Caki2 (cell line): Measurements from ENCODE around the gene MET. TPM values are rescaled to one million over a fixed set of nuclear protein-coding genes. Genes with fewer than 3 reads are reported as not detected.
"Not testable (repeated sequence)": the region's sequence is repeated elsewhere in the genome, so short reads cannot be mapped to it uniquely, and the experiment has no call there.

Source experiments
- DNase-seq: peaks from one replicate; pipeline ENCODE4 v3.0.0-alpha.2; 2015; ENCODE audit warnings: low read depth
- in situ Hi-C: cut with HindIII; loops from 2 replicates; pipeline ENCODE4 v1.10.0; 2016; ENCODE audit warnings: low sequenced_read_pairs, low pct_unique_long_range_greater_than_20kb, mixed read lengths
- total RNA-seq: library from RNA; depleted of rRNA; stranded (reverse); fragments of >200 nt; shearing (Covaris generic); gene quantifications from 2 replicates; pipeline ENCODE4 v1.2.3, GENCODE V29; 2014; ENCODE audit warnings: low replicate concordance; rRNA removed

MET gene
- total RNA-seq, result 254 and 324 TPM in 2 replicates

DNA sequence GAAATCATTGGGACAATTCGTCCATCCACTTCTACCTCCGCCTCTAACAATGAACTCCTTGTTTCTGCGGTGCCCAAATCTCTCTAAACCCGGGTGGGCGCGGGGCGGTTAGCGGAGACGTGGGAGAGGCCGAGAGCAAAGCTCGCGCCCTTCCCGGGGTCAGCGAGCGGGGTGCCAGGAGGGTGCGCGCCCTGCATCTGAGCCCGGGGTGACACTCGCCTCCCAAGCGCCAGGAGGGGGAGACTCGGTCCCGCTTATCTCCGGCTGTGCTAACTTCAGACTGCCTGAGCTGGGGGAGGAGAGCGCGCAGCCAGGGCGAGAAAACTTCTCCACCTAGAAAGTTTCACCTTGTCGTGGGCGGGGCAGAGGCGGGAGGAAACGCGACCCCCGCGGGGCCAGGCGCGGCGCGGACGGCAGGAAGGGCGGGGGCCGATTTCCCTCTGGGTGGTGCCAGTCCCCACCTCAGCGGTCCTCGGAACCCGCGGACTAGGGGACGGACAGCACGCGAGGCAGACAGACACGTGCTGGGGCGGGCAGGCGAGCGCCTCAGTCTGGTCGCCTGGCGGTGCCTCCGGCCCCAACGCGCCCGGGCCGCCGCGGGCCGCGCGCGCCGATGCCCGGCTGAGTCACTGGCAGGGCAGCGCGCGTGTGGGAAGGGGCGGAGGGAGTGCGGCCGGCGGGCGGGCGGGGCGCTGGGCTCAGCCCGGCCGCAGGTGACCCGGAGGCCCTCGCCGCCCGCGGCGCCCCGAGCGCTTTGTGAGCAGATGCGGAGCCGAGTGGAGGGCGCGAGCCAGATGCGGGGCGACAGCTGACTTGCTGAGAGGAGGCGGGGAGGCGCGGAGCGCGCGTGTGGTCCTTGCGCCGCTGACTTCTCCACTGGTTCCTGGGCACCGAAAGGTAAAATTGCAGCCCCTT lies at the start of gene MET:
Gene MET (plus strand): TSS at position 516 of the 915 bp plus-strand sequence. CDS start 26,889 bp downstream, outside the sequence.
- in situ Hi-C loops, result no loop called here
- DNase-seq, result peak; percentile 98

DNA sequence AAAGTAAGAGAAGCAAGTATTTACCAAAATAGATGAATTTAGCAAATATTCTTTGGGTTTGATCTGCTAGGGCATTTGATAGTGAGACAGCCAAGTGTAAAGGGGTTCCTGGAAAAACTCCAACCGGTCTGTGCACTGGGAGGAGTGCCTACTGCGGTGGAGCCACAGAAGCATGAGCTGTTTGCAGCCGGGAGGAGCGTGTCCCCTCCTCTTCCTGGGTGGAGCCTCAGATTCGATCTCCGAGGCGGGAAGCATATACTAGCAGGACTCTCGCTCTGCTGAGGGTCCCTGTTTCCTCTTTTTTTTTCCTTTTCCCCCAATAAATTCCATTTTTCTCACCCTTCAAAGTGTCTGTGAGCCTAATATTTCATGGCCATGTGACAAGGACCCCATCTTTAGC lies 45.1 kb upstream of the MET start:
- in situ Hi-C loops, result no loop called here
- no peak for DNase-seq

GRCh38 chr7:116629051-116629463 lies 42.9 kb upstream of the MET start:
- DNase-seq, result peak; percentile 80
- in situ Hi-C loops, result no loop called here

DNA sequence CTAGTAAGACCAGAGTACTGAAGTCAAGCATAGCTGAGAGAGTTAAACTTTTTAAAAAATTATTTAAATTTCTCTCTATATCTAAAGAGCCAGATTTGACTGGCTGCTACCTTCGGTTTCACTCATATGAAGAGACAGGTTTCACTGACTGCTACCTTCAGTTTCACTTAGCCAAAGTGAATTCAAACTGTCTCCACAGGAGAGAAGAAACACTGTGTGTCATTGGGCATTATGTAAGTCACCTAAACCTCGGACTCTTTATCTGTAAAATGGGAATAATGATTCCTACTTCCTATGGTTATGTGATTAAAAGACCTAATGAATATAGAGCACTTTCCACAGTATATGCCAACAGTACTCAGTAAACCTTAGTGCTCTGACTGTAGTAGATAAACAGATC lies 41.6 kb upstream of the MET start:
- in situ Hi-C loops, result no loop called here
- no peak for DNase-seq

GRCh38 chr7:116630932-116631671 lies 40.9 kb upstream of the MET start:
- peak; percentile 98 for DNase-seq
- in situ Hi-C loops, result no loop called here

- in situ Hi-C loops, result no loop called here
- DNase-seq, result no peak
Observed at GRCh38 chr7:116631676-116632075, 40.3 kb upstream of the MET start.

GRCh38 chr7:116632384-116632783 lies 39.6 kb upstream of the MET start:
- in situ Hi-C loops, result no loop called here
- no peak for DNase-seq

DNA sequence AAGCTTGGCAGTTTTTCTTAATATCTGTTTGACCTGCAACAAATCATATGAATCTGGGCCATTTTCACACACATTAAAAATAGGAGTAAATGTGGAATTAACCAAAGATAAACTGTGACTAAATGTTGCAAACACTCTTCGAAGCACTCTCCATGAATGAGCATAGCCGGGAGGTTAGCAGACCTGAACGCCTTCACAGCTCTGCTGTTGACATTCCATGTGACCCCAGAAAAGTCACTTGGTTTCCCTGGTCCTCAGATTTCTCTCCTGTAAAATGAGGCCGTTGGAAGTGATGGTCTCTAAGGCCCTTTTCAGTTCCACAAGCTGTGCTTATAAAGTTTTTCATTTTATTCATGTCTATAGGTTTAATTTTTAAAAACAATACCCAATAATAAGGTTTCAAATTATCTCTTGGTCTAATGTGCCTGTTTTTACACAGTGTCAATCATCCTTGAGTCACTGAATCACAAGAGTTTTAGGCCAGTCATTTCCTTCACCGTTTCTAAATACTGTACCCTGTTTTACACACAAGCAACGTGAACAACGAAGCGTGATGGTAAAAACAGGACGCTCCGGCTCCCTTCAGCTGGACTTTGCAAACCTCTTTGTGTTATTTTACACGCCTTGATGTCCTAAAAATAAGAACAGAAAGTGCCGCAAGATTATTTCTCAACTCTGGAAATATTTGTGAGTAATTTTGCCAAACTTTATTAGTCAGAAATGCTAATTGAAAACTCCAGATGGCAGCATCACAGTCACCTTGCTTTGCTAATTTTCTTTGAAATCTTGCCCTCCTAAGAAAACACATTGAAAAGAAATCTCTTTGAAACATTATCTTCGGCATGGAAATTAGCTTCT lies 38.6 kb upstream of the MET start:
- in situ Hi-C loops, result no loop called here
- DNase-seq, result peak; percentile 85

GRCh38 chr7:116636997-116637396 lies 35.0 kb upstream of the MET start:
- in situ Hi-C loops, result no loop called here
- no peak for DNase-seq

DNA sequence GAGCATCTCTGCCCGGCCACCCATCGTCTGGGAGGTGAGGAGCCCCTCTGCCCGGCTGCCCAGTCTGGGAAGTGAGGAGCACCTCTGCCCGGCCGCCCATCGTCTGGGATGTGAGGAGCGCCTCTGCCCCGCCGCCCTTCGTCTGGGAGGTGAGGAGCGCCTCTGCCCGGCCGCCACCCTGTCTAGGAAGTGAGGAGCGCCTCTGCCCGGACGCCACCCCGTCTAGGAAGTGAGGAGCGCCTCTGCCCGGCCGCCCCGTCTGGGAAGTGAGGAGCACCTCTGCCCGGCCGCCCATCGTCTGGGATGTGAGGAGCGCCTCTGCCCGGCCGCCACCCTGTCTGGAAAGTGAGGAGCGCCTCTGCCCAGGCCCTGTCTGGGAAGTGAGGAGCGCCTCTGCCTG lies 33.4 kb upstream of the MET start:
- DNase-seq, in situ Hi-C loops: not testable (repeated sequence)

DNA sequence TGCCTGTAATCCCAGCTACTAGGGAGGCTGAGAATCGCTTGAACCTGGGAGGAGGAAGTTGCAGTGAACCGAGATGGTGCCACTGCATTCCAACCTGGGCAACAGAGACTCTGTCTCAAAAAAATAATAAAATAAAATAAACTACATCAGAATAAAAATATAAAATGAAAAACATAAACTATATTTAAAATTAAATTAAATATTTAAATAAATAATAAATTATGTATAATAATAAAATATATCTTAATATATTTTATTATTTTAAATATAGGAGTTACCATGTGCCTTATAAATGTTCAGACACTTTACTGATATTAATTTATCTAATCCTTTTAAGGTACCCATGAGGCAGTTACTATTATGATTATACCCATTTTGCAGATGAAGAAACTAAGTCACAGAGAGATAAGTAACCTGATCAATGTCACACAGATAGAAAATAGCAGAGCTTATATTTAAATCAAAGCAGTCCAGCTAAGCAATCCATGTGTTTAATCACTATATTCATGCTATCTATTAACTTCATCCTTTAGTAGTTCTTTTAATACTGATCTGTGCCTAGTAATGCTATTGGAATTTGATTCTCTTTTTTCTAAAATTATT lies 30.3 kb upstream of the MET start:
- in situ Hi-C loops, result no loop called here

DNA sequence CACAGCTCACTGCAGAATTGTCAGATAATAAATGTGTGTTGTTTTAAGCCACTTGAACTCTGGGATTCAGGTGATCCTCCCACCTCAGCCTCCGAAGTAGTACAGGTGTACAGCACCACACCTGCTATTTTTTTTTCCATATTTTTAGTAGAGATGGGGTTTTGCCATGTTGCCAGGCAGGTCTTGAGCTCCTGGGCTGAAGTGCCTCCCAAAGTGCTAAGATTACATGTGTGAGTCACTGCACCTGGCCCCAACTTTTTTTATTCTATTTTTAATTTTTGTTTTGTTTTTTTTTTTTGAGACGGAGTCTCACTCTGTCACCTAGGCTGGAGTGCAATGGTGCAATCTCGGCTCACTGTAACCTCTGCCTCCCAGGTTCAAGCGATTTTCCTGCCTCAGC lies 28.8 kb upstream of the MET start:
- DNase-seq, in situ Hi-C loops: not testable (repeated sequence)

More for the DNA sequence above, 30.3 kb upstream of the MET start:
- DNase-seq, result no peak

DNA sequence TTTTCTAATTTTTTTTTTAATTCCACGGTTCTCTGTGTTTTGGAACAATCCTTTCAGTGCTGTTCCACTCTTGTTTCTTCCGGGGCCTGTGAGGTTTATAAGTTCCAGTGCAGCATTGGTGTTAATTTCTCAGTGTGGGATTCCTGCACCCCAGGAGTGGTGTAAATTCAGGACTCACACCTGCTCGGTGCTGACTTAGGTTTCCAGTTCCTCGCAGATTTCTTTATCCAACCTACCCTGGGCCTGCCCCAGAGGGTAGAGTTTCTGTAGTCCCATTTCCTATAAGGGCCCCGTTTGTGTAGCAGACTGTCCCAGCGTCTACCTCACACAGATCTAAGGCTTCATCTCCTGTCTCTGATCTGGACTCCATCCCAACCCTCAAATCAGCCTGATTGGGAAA lies 27.4 kb upstream of the MET start:
- no peak for DNase-seq
- in situ Hi-C loops, result no loop called here

DNA sequence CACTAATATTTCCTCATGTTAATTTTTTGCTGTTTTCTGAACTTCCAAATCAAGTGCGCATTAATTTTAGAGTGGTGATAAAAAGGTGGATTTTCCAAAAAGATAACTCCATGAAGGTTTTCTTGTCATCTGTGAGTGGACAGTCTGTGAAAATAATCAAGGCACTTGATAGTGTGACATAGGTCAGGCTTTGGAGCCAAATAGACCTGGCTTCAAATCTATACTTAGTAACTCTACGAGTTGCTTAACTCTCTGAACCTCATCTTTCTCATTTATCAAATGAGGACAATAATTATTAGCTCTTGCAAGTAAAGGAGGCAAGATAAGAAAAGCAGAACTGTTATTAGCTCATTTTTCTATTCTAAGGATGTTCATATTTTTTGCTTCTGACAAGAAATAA lies 24.7 kb upstream of the MET start:
- no peak for DNase-seq
- in situ Hi-C loops, result no loop called here

GRCh38 chr7:116647861-116648260 lies 24.1 kb upstream of the MET start:
- no peak for DNase-seq
- in situ Hi-C loops, result no loop called here

GRCh38 chr7:116650436-116650835 lies 21.6 kb upstream of the MET start:
- DNase-seq, result no peak
- in situ Hi-C loops, result no loop called here

DNA sequence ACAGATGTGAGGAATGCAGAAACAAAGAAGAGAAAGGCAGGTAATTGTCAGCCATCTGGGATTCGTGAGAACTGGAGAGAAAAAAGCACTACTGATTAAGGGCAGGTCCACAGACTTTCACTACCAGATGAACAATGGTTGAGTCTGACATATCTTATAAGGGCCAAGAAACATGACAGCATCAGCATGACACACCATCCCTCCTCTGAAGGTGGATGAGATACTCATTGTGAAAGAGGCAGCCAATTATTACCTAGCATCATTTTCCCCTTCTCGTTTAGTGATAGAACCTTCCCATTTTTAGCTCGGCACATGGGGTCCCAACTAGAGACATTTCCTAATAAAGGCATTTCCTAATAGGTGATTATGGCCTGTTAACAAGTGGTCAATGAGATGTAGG lies 19.2 kb upstream of the MET start:
- DNase-seq, result no peak

GRCh38 chr7:116653204-116653603 lies 18.8 kb upstream of the MET start:
- in situ Hi-C loops, result no loop called here
- DNase-seq, result peak; percentile 63

More for the DNA sequence above, 19.2 kb upstream of the MET start:
- in situ Hi-C loops, result no loop called here
